HepG2 (cell line): ENCODE data around the gene CD46. TPM values are rescaled to one million over a fixed set of nuclear protein-coding genes. Genes with fewer than 3 reads are reported as not detected.

ENCODE experiments used
- CENPT ChIP-seq: sonication (generic); formaldehyde crosslinking; IDR thresholded peaks from 2 replicates; pipeline ENCODE4 v1.8.0; 2022; ENCODE audit warnings: low read depth, mild to moderate bottlenecking, moderate library complexity, missing genetic modification reagents
- HNF1A ChIP-seq, 2 experiments: sonication (generic) in 1 of 2; formaldehyde crosslinking in 1 of 2; IDR thresholded peaks; 2 replicates each; pipeline versions ENCODE4 v1.4.0 to v1.6.1; 2016 to 2020; ENCODE audit warnings: borderline replicate concordance in 1 of 2, low read depth in 1 of 2, mild to moderate bottlenecking in 1 of 2, missing genetic modification reagents in 1 of 2
- JUNB ChIP-seq: sonication (generic); formaldehyde crosslinking; IDR thresholded peaks from 2 replicates; pipeline ENCODE4 v1.8.0; 2022; ENCODE audit warnings: missing genetic modification reagents, mild to moderate bottlenecking, borderline replicate concordance
- KLF12 ChIP-seq: sonication (generic); formaldehyde crosslinking; IDR thresholded peaks from 2 replicates; pipeline ENCODE4 v1.4.0; 2020; ENCODE audit warnings: missing genetic modification reagents, borderline replicate concordance
- KMT2A ChIP-seq: sonication (generic); formaldehyde crosslinking; IDR thresholded peaks from 2 replicates; pipeline ENCODE4 v1.4.0; 2020; ENCODE audit warnings: missing genetic modification reagents
- MED8 ChIP-seq: sonication (generic); formaldehyde crosslinking; IDR thresholded peaks from 2 replicates; pipeline ENCODE4 v1.8.1; 2023; ENCODE audit warnings: mild to moderate bottlenecking, missing genetic modification reagents; ENCODE audit not compliant: insufficient replicate concordance
- MEF2D ChIP-seq: sonication (generic); formaldehyde crosslinking; IDR thresholded peaks from 2 replicates; pipeline ENCODE4 v1.5.1; 2020; ENCODE audit warnings: mild to moderate bottlenecking, missing genetic modification reagents
- TFAP4 ChIP-seq: sonication (generic); IDR thresholded peaks from 2 replicates; pipeline ENCODE4 v1.6.1; 2016; ENCODE audit warnings: low read depth, borderline replicate concordance
- THAP7 ChIP-seq: sonication (generic); formaldehyde crosslinking; IDR thresholded peaks from 2 replicates; pipeline ENCODE4 v1.8.1; 2023; ENCODE audit warnings: mild to moderate bottlenecking, missing genetic modification reagents
- THRA ChIP-seq: sonication (generic); formaldehyde crosslinking; IDR thresholded peaks from 2 replicates; pipeline ENCODE4 v1.4.0; 2020; ENCODE audit warnings: missing genetic modification reagents, borderline replicate concordance
- UBTF ChIP-seq: sonication (generic); formaldehyde crosslinking; IDR thresholded peaks from 2 replicates; pipeline ENCODE4 v1.4.0; 2020; ENCODE audit warnings: mild to moderate bottlenecking, missing genetic modification reagents
- ZC3H4 ChIP-seq: sonication (generic); formaldehyde crosslinking; IDR thresholded peaks from 2 replicates; pipeline ENCODE4 v1.4.0; 2020; ENCODE audit warnings: missing genetic modification reagents, borderline replicate concordance
- ZKSCAN1 ChIP-seq: fragments of 150-350 bp; IDR thresholded peaks from 2 replicates; pipeline ENCODE4 v1.6.1; 2014; ENCODE audit warnings: low read length
- ZNF205 ChIP-seq: IDR thresholded peaks from 2 replicates; pipeline ENCODE4 v1.6.1; 2018; ENCODE audit warnings: missing biosample characterization, missing genetic modification reagents
- ZNF503 ChIP-seq: sonication (generic); formaldehyde crosslinking; IDR thresholded peaks from 2 replicates; pipeline ENCODE4 v1.4.0; 2020; ENCODE audit warnings: missing genetic modification reagents
- ZNF703 ChIP-seq: sonication (generic); formaldehyde crosslinking; IDR thresholded peaks from 2 replicates; pipeline ENCODE4 v1.5.1; 2020; ENCODE audit warnings: missing genetic modification reagents, mild to moderate bottlenecking, moderate library complexity, borderline replicate concordance
- polyA plus RNA-seq, 8 experiments: library from polyadenylated mRNA; depleted of rRNA in 3 of 8; stranded (reverse) in 7 of 8; unstranded in 1 of 8; fragments of >200 nt; fragmentation: Illumina TruSeq in 4 of 8; extraction: Trizol in 4 of 8; gene quantifications; 2 replicates each; pipeline versions ENCODE4 v1.2.1 to v1.2.3, GENCODE V29; 2011 to 2016; ENCODE audit warnings: low read depth in 4 of 8, missing spikeins in 1 of 8, mixed read lengths in 1 of 8; ENCODE audit not compliant: insufficient read depth in 1 of 8
- total RNA-seq, 5 experiments: library from RNA; depleted of rRNA; stranded (reverse); fragments of >200 nt; fragmentation: Illumina TruSeq; extraction: Trizol; gene quantifications; 2 replicates each; pipeline ENCODE4 v1.2.3, GENCODE V29; 2016; ENCODE audit warnings: low read depth in 1 of 5

CD46 gene
- total and polyA plus RNA-seq, 2 of the 13 experiments (the other 11 are each of a cell fraction or from before 2014, with no cell fraction given) = 130 to 277 TPM

- TF ChIP-seq HNF1A (IDR thresholded peaks at IDR 0.05; ENCODE audit: low read depth) (no peak), HNF1A (CRISPR knock-in tag; IDR thresholded peaks at IDR 0.05; ENCODE audit: borderline replicate concordance) (peak; percentile 49; the same call in 1 of the 2 replicates), THRA (CRISPR knock-in tag) (peak; percentile 27; the same call in 1 of the 2 replicates), KMT2A (CRISPR knock-in tag) (peak; percentile 82), MED8 (CRISPR knock-in tag) (no peak), UBTF (CRISPR knock-in tag) (peak; percentile 24), MEF2D (CRISPR knock-in tag) (no peak), ZNF703 (no peak), JUNB (CRISPR knock-in tag) (no peak), CENPT (CRISPR knock-in tag) (no peak), TFAP4 (peak; percentile 17; the same call in 1 of the 2 replicates), ZNF503 (CRISPR knock-in tag) (no peak), ZNF205 (CRISPR knock-in tag) (peak; percentile 45; the same call in 1 of the 2 replicates), KLF12 (no peak), ZC3H4 (CRISPR knock-in tag) (no peak), ZKSCAN1 (no peak), THAP7 (CRISPR knock-in tag) (no peak)
Observed at GRCh38 chr1:207823880-207824566, 72.2 kb downstream of the CD46 start (continued).
